ENCODE results near the gene GRHL3.
A peak's percentile ranks its signal among the peaks of the same experiment; 100 is the strongest.

Gene GRHL3

GRCh38 chr1:24318615-24319311, 394 bp upstream of the GRHL3 start:
- DNase-seq (ENCODE audit: low spot score): no peak

- DNase-seq (ENCODE audit: low spot score): no peak
Observed at GRCh38 chr1:24319962-24320361, 805 bp downstream of the GRHL3 start.

GRCh38 chr1:24321126-24321525, 2.0 kb downstream of the GRHL3 start:
- no peak for DNase-seq (ENCODE audit: low spot score)

- DNase-seq (ENCODE audit: low spot score): peak; percentile 86
Observed at GRCh38 chr1:24321697-24322469, 2.7 kb downstream of the GRHL3 start.

GRCh38 chr1:24322470-24323177, 3.5 kb downstream of the GRHL3 start:
- peak; percentile 36 for DNase-seq (ENCODE audit: low spot score)

GRCh38 chr1:24323281-24323680, 4.1 kb downstream of the GRHL3 start:
- no peak for DNase-seq (ENCODE audit: low spot score)

- DNase-seq (ENCODE audit: low spot score): no peak
Observed at GRCh38 chr1:24324903-24325302, 5.7 kb downstream of the GRHL3 start.

GRCh38 chr1:24325587-24326449, 6.7 kb downstream of the GRHL3 start:
- no peak for DNase-seq (ENCODE audit: low spot score)

GRCh38 chr1:24327486-24327885, 8.3 kb downstream of the GRHL3 start:
- no peak for DNase-seq (ENCODE audit: low spot score)

- DNase-seq (ENCODE audit: low spot score): no peak
Observed at GRCh38 chr1:24327891-24328290, 8.7 kb downstream of the GRHL3 start.

- no peak for DNase-seq (ENCODE audit: low spot score)
Observed at GRCh38 chr1:24329331-24329730, 10.2 kb downstream of the GRHL3 start.

GRCh38 chr1:24329797-24330543, 10.8 kb downstream of the GRHL3 start:
- no peak for DNase-seq (ENCODE audit: low spot score)

- DNase-seq (ENCODE audit: low spot score): no peak
Observed at GRCh38 chr1:24331961-24332673, 13.0 kb downstream of the GRHL3 start.

GRCh38 chr1:24336075-24336474, 16.9 kb downstream of the GRHL3 start:
- DNase-seq (ENCODE audit: low spot score): no peak

GRCh38 chr1:24337455-24337854, 18.3 kb downstream of the GRHL3 start:
- DNase-seq (ENCODE audit: low spot score): no peak

- DNase-seq (ENCODE audit: low spot score): no peak
Observed at GRCh38 chr1:24338447-24338846, 19.3 kb downstream of the GRHL3 start.

- DNase-seq (ENCODE audit: low spot score): no peak
Observed at GRCh38 chr1:24339996-24340395, 20.8 kb downstream of the GRHL3 start.

- no peak for DNase-seq (ENCODE audit: low spot score)
Observed at GRCh38 chr1:24340770-24341169, 21.6 kb downstream of the GRHL3 start.

GRCh38 chr1:24341260-24341659, 22.1 kb downstream of the GRHL3 start:
- no peak for DNase-seq (ENCODE audit: low spot score)

GRCh38 chr1:24343412-24344089, 24.4 kb downstream of the GRHL3 start:
- DNase-seq (ENCODE audit: low spot score): no peak

Measured in HuH-7 (cell line).